HCT116 (cell line): ENCODE data around the gene MRPS27. TPM values are rescaled to one million over a fixed set of nuclear protein-coding genes. Genes with fewer than 3 reads are reported as not detected.

Experiments used
- ATAC-seq: fragments of 200-7000 bp; cut with Tn5 transposase; 2 replicates; pipeline ENCODE4 v1.9.1; 2020; ENCODE audit warnings: mild to moderate bottlenecking, moderate library complexity
- BruUV-seq: library from RNA; stranded (reverse); fragments of 400-500 nt; replicated peaks from 2 replicates; lab custom pipeline; 2021; lab: Mats Ljungman, UMichigan
- CTCF ChIA-PET: fragments of 300-600 bp; sonication (Branson Sonifier 250); formaldehyde crosslinking; loops from one replicate; lab custom pipeline; 2021; ENCODE audit warnings: antibody characterized with exemption; lab: Charles Lee
- POLR2A ChIA-PET: fragments of 300-600, 350-600 bp; sonication (Branson Sonifier 250); formaldehyde crosslinking; loops from one replicate; lab custom pipeline; 2021; ENCODE audit warnings: antibody characterized with exemption; lab: Charles Lee
- RAD21 ChIA-PET, 2 experiments: fragments of 300-600 bp; sonication (Branson Sonifier 250); formaldehyde crosslinking; loops; one replicate each; lab custom pipeline; 2023; ENCODE audit warnings: low total read pairs in 2 of 2; ENCODE audit not compliant: uncharacterized antibody in 2 of 2, unreplicated experiment in 2 of 2, low non-redundant PET in 1 of 2; lab: Charles Lee
- DNase-seq: peaks from one replicate; pipeline ENCODE4 v3.0.0-alpha.2; 2010; ENCODE audit warnings: low read depth, low spot score
- H2AFZ ChIP-seq: fragments of 200-600 bp; shearing (Covaris generic), sonication (generic); 2 replicates; pipeline ENCODE4 v1.6.1; 2017; ENCODE audit warnings: low read depth, mixed run types, mixed read lengths, antibody characterized with exemption, low read length; ENCODE audit not compliant: poor library complexity, severe bottlenecking
- H3K27ac ChIP-seq: 2 replicates; pipeline ENCODE4 v1.5.1; 2012; ENCODE audit warnings: low read depth, low read length
- H3K27me3 ChIP-seq: fragments of 200-600 bp; sonication (generic); 2 replicates; pipeline ENCODE4 v1.6.1; 2016; ENCODE audit warnings: mixed run types, low read length, mixed read lengths; ENCODE audit not compliant: insufficient read depth
- H3K36me3 ChIP-seq, 2 experiments: fragments of 200-500 bp in 1 of 2; fragments of 200-600 bp in 1 of 2; sonication (Bioruptor generic) in 1 of 2; sonication (generic) in 1 of 2; 2 replicates each; pipeline versions ENCODE4 v1.5.1 to v1.6.1; 2014 to 2016; ENCODE audit warnings: low read length in 2 of 2, inconsistent platforms in 1 of 2, mixed read lengths in 1 of 2, mixed run types in 1 of 2; ENCODE audit not compliant: insufficient read depth in 2 of 2, control insufficient read depth in 1 of 2
- H3K4me1 ChIP-seq, 2 experiments: fragments of 200-600 bp in 1 of 2; sonication (generic) in 1 of 2; 2 replicates each; pipeline versions ENCODE4 v1.5.1 to v1.6.1; 2012 to 2017; ENCODE audit warnings: low read length in 2 of 2, inconsistent platforms in 1 of 2, mild to moderate bottlenecking in 1 of 2, mixed read lengths in 1 of 2, mixed run types in 1 of 2, moderate library complexity in 1 of 2; ENCODE audit not compliant: insufficient read depth in 2 of 2, control insufficient read depth in 1 of 2
- H3K4me2 ChIP-seq: fragments of 200-600 bp; sonication (generic); 2 replicates; pipeline ENCODE4 v1.6.1; 2017; ENCODE audit warnings: mixed run types, low read length, mixed read lengths
- H3K4me3 ChIP-seq, 2 experiments: fragments of 200-600 bp in 1 of 2; sonication (generic) in 1 of 2; replicated peaks in 1 of 2; 2 replicates each; pipeline ENCODE4 v1.5.1; 2011 to 2016; ENCODE audit warnings: low read length in 2 of 2, control low read depth in 1 of 2, low read depth in 1 of 2, mild to moderate bottlenecking in 1 of 2, mixed read lengths in 1 of 2, mixed run types in 1 of 2
- H3K79me2 ChIP-seq: fragments of 200-600 bp; sonication (generic); 2 replicates; pipeline ENCODE4 v1.6.1; 2017; ENCODE audit warnings: mild to moderate bottlenecking, mixed run types, low read length, moderate library complexity, mixed read lengths; ENCODE audit not compliant: insufficient read depth
- H3K9ac ChIP-seq: fragments of 200-600 bp; sonication (generic); 2 replicates; pipeline ENCODE4 v1.6.1; 2016; ENCODE audit warnings: low read length, mixed read lengths
- H3K9me2 ChIP-seq: fragments of 200-600 bp; sonication (generic), shearing (Covaris generic); 2 replicates; pipeline ENCODE4 v1.6.1; 2017; ENCODE audit warnings: mixed run types, mild to moderate bottlenecking, moderate library complexity; ENCODE audit not compliant: insufficient read depth
- H3K9me3 ChIP-seq, 2 experiments: fragments of 200-500 bp in 1 of 2; fragments of 200-600 bp in 1 of 2; sonication (Bioruptor generic) in 1 of 2; sonication (generic) in 1 of 2; 2 replicates each; pipeline ENCODE4 v1.6.1; 2014 to 2017; ENCODE audit warnings: low read length in 2 of 2, mixed read lengths in 2 of 2, inconsistent platforms in 1 of 2, low read depth in 1 of 2, mild to moderate bottlenecking in 1 of 2, mixed run types in 1 of 2, moderate library complexity in 1 of 2; ENCODE audit not compliant: control insufficient read depth in 1 of 2, insufficient read depth in 1 of 2
- H4K20me1 ChIP-seq: fragments of 200-600 bp; sonication (generic), shearing (Covaris generic); 2 replicates; pipeline ENCODE4 v1.6.1; 2017; ENCODE audit warnings: mixed run types, mild to moderate bottlenecking, moderate library complexity; ENCODE audit not compliant: insufficient read depth
- CEBPB ChIP-seq: IDR thresholded peaks from 2 replicates; pipeline ENCODE4 v1.6.1; 2012; ENCODE audit warnings: low read depth
- CTCF ChIP-seq, 3 experiments: fragments of 200-600 bp in 1 of 3; sonication (generic) in 1 of 3; IDR thresholded peaks in 2 of 3; conservative IDR thresholded peaks in 1 of 3; 2 replicates each; pipeline ENCODE4 v1.5.1; 2012 to 2017; ENCODE audit warnings: low read depth in 2 of 3, low read length in 2 of 3, antibody characterized with exemption in 1 of 3, borderline replicate concordance in 1 of 3, control low read depth in 1 of 3, mild to moderate bottlenecking in 1 of 3, mixed read lengths in 1 of 3, mixed run types in 1 of 3, moderate library complexity in 1 of 3; ENCODE audit not compliant: insufficient read depth in 1 of 3
- EGR1 ChIP-seq: IDR thresholded peaks from 2 replicates; pipeline ENCODE4 v1.6.1; 2012; ENCODE audit warnings: low read depth
- EZH2 ChIP-seq: fragments of 200-600 bp; sonication (generic); IDR thresholded peaks from 2 replicates; pipeline ENCODE4 v1.6.1; 2017; ENCODE audit warnings: antibody characterized with exemption, mixed run types
- JUND ChIP-seq: IDR thresholded peaks from 2 replicates; pipeline ENCODE4 v1.6.1; 2012
- POLR2A ChIP-seq: IDR thresholded peaks from 2 replicates; pipeline ENCODE4 v1.7.0; 2011; ENCODE audit warnings: borderline replicate concordance; ENCODE audit not compliant: insufficient read depth, insufficient read length; ENCODE audit errors: extremely low read depth
- RAD21 ChIP-seq: IDR thresholded peaks from 2 replicates; pipeline ENCODE4 v1.6.1; 2012; ENCODE audit warnings: low read depth, mild to moderate bottlenecking
- SP1 ChIP-seq: IDR thresholded peaks from 2 replicates; pipeline ENCODE4 v1.6.1; 2012; ENCODE audit warnings: low read depth
- SRF ChIP-seq: IDR thresholded peaks from 2 replicates; pipeline ENCODE4 v1.6.1; 2012; ENCODE audit warnings: low read depth
- YY1 ChIP-seq: IDR thresholded peaks from 2 replicates; pipeline ENCODE4 v1.6.1; 2011; ENCODE audit warnings: low read length, low read depth, moderate library complexity, mild to moderate bottlenecking; ENCODE audit not compliant: insufficient replicate concordance; ENCODE audit errors: extremely low read depth
- ZBTB33 ChIP-seq: IDR thresholded peaks from 2 replicates; pipeline ENCODE4 v1.6.1; 2011; ENCODE audit warnings: mild to moderate bottlenecking, low read length, moderate library complexity; ENCODE audit not compliant: insufficient replicate concordance; ENCODE audit errors: extremely low read depth
- ZNF274 ChIP-seq: fragments of 200-500 bp; sonication (Bioruptor generic); IDR thresholded peaks from 2 replicates; pipeline ENCODE4 v1.6.1; 2014; ENCODE audit warnings: mild to moderate bottlenecking, low read depth, low read length, inconsistent platforms
- intact Hi-C: fragments of 100-400 bp; cut with micrococcal nuclease; formaldehyde crosslinking; loops from 2 replicates; pipeline ENCODE4 v1.10.0; 2022
- total RNA-seq: library from RNA; stranded (reverse); gene quantifications from one replicate; pipeline ENCODE4 v1.2.1, GENCODE V29; 2021; ENCODE audit not compliant: unreplicated experiment

MRPS27 gene
- total RNA-seq, 1 experiment from 2014 or later: 113 TPM

DNA sequence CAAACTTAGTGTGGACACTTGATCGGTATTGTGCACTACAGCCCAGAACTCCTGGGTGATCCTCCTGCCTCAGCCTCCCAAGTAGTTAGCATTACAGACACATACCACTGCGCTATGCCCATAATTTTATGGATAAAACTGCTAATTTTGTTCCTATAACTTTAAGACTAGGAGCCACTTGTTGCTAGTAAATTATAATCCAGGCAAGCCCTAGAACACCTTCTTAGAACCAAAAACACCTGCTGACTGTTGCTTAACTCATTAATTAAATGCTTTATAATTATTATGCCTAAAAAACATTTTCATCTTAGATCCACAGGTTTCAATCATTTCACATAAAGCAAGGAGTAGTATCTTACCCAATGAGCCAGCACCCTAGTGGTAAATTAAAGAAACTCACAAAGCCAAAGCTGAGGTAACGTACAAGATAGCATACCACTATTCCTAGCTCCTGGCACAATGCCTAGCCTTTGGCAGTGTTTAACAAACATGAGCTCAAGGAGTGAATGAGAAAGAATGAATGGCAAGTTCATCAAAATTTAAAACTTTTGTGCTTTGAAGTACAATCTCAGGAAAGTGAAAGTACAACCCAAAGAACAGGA is 5.4 kb downstream of the MRPS27 start:
- peak; percentile 65 for ATAC-seq
- H2AFZ ChIP-seq: no peak overlapping the region
- no peak for DNase-seq
- no peak overlapping the region for H3K4me2 ChIP-seq
- ChIA-PET POLR2A (no interaction called here), RAD21 (no interaction called here), CTCF (interaction anchor here (0.8 kb wide), 1 partner anchor 13 kb away, joined by 4 read pairs; no protein-coding TSS in a partner anchor)
- no peaks in the 10 kb centered on the region for H3K9me2 ChIP-seq
- TF ChIP-seq EZH2 (no peak), CTCF (IDR thresholded peaks at IDR 0.05 in 2 of 3, conservative IDR thresholded peaks at IDR 0.05 in 1 of 3; ENCODE audit: borderline replicate concordance in 1 of 3, insufficient read depth in 1 of 3, low read depth in 2 of 3, low read length in 2 of 3) (peak in 1 of 3 experiments; percentile 23; a peak in 1 of 6 replicates)
- H3K27ac ChIP-seq: no peak overlapping the region
- H3K27me3 ChIP-seq: no peaks in the 10 kb centered on the region
- no peak overlapping the region for H3K4me3 ChIP-seq
- peaks cover 94% of the 10 kb centered on the region for H3K79me2 ChIP-seq
- BruUV-seq: no TSS peak
- H3K36me3 ChIP-seq: peaks cover 24 to 38% of the 10 kb centered on the region in 2 experiments
- peaks cover 4 to 11% of the 10 kb centered on the region in 2 experiments; a peak in 3 of 4 replicates for H3K4me1 ChIP-seq
- H4K20me1 ChIP-seq: peaks cover 4% of the 10 kb centered on the region; the same call in 1 of the 2 replicates
- H3K9ac ChIP-seq: no peak overlapping the region
- no peaks in the 10 kb centered on the region for H3K9me3 ChIP-seq
- intact Hi-C loops: no loop called here

DNA sequence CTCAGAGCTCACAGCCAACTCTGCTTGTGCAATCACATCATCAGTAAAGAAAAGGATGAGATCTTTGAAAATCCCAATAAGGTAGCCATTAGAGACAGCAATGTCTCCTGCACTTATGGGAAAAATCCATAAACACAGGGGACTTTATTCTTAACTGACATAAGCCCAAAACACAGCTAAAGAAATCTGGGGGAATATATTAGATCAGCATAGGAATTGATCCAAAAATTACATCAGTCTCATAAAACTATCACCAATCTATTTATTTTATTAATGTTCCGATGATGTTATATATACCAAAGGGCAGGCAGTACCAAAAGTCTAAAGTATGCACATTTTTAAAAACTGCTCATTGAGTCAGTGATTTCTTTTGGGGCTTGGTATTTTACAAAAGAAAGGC is 6.9 kb downstream of the MRPS27 start:
- Histone ChIP-seq H3K27ac (no peak overlapping the region), H4K20me1 (peaks cover 4% of the 10 kb centered on the region; the same call in 1 of the 2 replicates), H3K4me2 (no peak overlapping the region), H3K4me1 (peaks cover 4 to 8% of the 10 kb centered on the region in 2 experiments), H3K79me2 (peaks cover 79% of the 10 kb centered on the region), H3K9me2 (no peaks in the 10 kb centered on the region), H3K9ac (no peak overlapping the region), H2AFZ (no peak overlapping the region), H3K36me3 (peaks cover 27 to 41% of the 10 kb centered on the region in 2 experiments), H3K27me3 (no peaks in the 10 kb centered on the region), H3K9me3 (no peaks in the 10 kb centered on the region), H3K4me3 (no peak overlapping the region)
- BruUV-seq: no TSS peak
- POLR2A ChIA-PET: no interaction called here
- RAD21 ChIA-PET: no interaction called here
- no peak for ATAC-seq
- intact Hi-C loops: no loop called here
- TF ChIP-seq SP1 (no peak), CEBPB (no peak), CTCF (IDR thresholded peaks at IDR 0.05 in 2 of 3, conservative IDR thresholded peaks at IDR 0.05 in 1 of 3; ENCODE audit: borderline replicate concordance in 1 of 3, insufficient read depth in 1 of 3, low read depth in 2 of 3, low read length in 2 of 3) (no peak), ZNF274 (no peak), YY1 (no peak), EZH2 (no peak), EGR1 (no peak), POLR2A (no peak), RAD21 (no peak), JUND (no peak), SRF (no peak), ZBTB33 (no peak)
- DNase-seq: no peak
- CTCF ChIA-PET: no interaction called here
